HFFc6 (cell line): ENCODE data around the gene ZIC2. TPM values are rescaled to one million over a fixed set of nuclear protein-coding genes. Genes with fewer than 3 reads are reported as not detected.

Experiments
- DNase-seq: peaks from one replicate; pipeline ENCODE4 v3.0.0-alpha.2; 2018
- H3K27ac Mint-ChIP-seq: 2 replicates; pipeline ENCODE4 v1.8.0; 2020; ENCODE audit warnings: mild to moderate bottlenecking, mixed read lengths
- H3K27me3 Mint-ChIP-seq: 2 replicates; pipeline ENCODE4 v1.8.0; 2021; ENCODE audit warnings: mild to moderate bottlenecking, moderate library complexity, mixed read lengths; ENCODE audit not compliant: insufficient read depth
- H3K36me3 Mint-ChIP-seq: 2 replicates; pipeline ENCODE4 v1.8.0; 2021; ENCODE audit warnings: low read depth, mixed read lengths
- H3K4me1 Mint-ChIP-seq: 2 replicates; pipeline ENCODE4 v1.8.0; 2020; ENCODE audit warnings: low read depth, mixed read lengths
- H3K4me3 Mint-ChIP-seq: 2 replicates; pipeline ENCODE4 v1.8.0; 2020; ENCODE audit warnings: mild to moderate bottlenecking, moderate library complexity, mixed read lengths
- H3K9me3 Mint-ChIP-seq: 2 replicates; pipeline ENCODE4 v1.8.0; 2020; ENCODE audit warnings: mild to moderate bottlenecking, mixed read lengths
- CTCF ChIP-seq: fragments of 200-600 bp; sonication (generic); IDR thresholded peaks from 2 replicates; pipeline ENCODE4 v1.5.0; 2021; ENCODE audit warnings: antibody characterized with exemption, mild to moderate bottlenecking
- total RNA-seq, 6 experiments: library from RNA; stranded (reverse); fragmentation: NEBNext Ultra II Directional; extraction: Animal tissue kit (Norgen Biotek cat#: 25700); gene quantifications; 2 replicates in 1 of 6; 3 replicates in 5 of 6; pipeline ENCODE4 v1.2.3, GENCODE V29; 2021

Gene ZIC2
- total RNA-seq, 6 experiments from 2014 or later: 0.07 to 1.9 (median 1.2) TPM; not detected in 1

GRCh38 chr13:99974296-99974938 lies 7.2 kb upstream of the ZIC2 start:
- H3K9me3 Mint-ChIP-seq: peaks cover under 1% of the 10 kb centered on the region; the same call in 1 of the 2 replicates

GRCh38 chr13:99974939-99975561 lies 6.5 kb upstream of the ZIC2 start:
- Mint-ChIP-seq H3K9me3 (no peaks in the 10 kb centered on the region; the same call in 1 of the 2 replicates), H3K4me3 (no peak overlapping the region), H3K36me3 (no peaks in the 10 kb centered on the region; the same call in 1 of the 2 replicates), H3K4me1 (peaks cover 6% of the 10 kb centered on the region), H3K27ac (no peak overlapping the region), H3K27me3 (peaks cover 81% of the 10 kb centered on the region)
- DNase-seq: no peak
- no peak for TF ChIP-seq CTCF

More at GRCh38 chr13:99974296-99974938, 7.2 kb upstream of the ZIC2 start:
- DNase-seq: no peak
- Mint-ChIP-seq H3K4me3 (no peak overlapping the region), H3K36me3 (peaks cover under 1% of the 10 kb centered on the region; the same call in 1 of the 2 replicates), H3K4me1 (peaks cover 6% of the 10 kb centered on the region), H3K27me3 (peaks cover 82% of the 10 kb centered on the region), H3K27ac (no peak overlapping the region)
- TF ChIP-seq CTCF: no peak

GRCh38 chr13:99975626-99976025 lies 6.0 kb upstream of the ZIC2 start:
- Mint-ChIP-seq H3K27ac (no peak overlapping the region), H3K4me3 (no peak overlapping the region), H3K9me3 (no peaks in the 10 kb centered on the region; the same call in 1 of the 2 replicates), H3K36me3 (no peaks in the 10 kb centered on the region; the same call in 1 of the 2 replicates), H3K27me3 (peaks cover 81% of the 10 kb centered on the region), H3K4me1 (peaks cover 6% of the 10 kb centered on the region)
- no peak for TF ChIP-seq CTCF
- no peak for DNase-seq

GRCh38 chr13:99976575-99976974 lies 5.0 kb upstream of the ZIC2 start:
- Mint-ChIP-seq H3K4me1 (peaks cover 6% of the 10 kb centered on the region), H3K9me3 (no peaks in the 10 kb centered on the region; the same call in 1 of the 2 replicates), H3K27ac (no peak overlapping the region), H3K4me3 (no peak overlapping the region), H3K27me3 (peaks cover 79% of the 10 kb centered on the region), H3K36me3 (no peaks in the 10 kb centered on the region; the same call in 1 of the 2 replicates)
- no peak for TF ChIP-seq CTCF
- DNase-seq: no peak

- no peak overlapping the region for H3K4me3 Mint-ChIP-seq
- no peaks in the 10 kb centered on the region; the same call in 1 of the 2 replicates for H3K36me3 Mint-ChIP-seq
- no peak for DNase-seq
- no peak overlapping the region for H3K27ac Mint-ChIP-seq
- no peaks in the 10 kb centered on the region; the same call in 1 of the 2 replicates for H3K9me3 Mint-ChIP-seq
- TF ChIP-seq CTCF: no peak
- H3K4me1 Mint-ChIP-seq: peaks cover 6% of the 10 kb centered on the region
- H3K27me3 Mint-ChIP-seq: peaks cover 72% of the 10 kb centered on the region
These were observed 4.2 kb upstream of the ZIC2 start for GRCh38 chr13:99977334-99977911.
